GM23338 (cell line): ENCODE measurements around the gene SRRM2. TPM values are rescaled to one million over a fixed set of nuclear protein-coding genes. Genes with fewer than 3 reads are reported as not detected.

Experiments
- ATAC-seq: fragments of 200-7000 bp; cut with Tn5 transposase; 3 replicates; pipeline ENCODE4 v1.9.1; 2020
- DNase-seq: peaks from one replicate; pipeline ENCODE4 v3.0.0-alpha.2; 2015; ENCODE audit warnings: low spot score
- H2AFZ ChIP-seq: fragments of 200-600 bp; sonication (generic); 2 replicates; pipeline ENCODE4 v1.8.0; 2016; ENCODE audit warnings: antibody characterized with exemption, mild to moderate bottlenecking, moderate library complexity
- H3F3A ChIP-seq: fragments of 200-600 bp; sonication (generic); replicated peaks from 2 replicates; pipeline ENCODE4 v1.8.0; 2017; ENCODE audit warnings: antibody characterized with exemption, mixed run types, low read depth
- H3K27ac ChIP-seq: fragments of 200-600 bp; sonication (generic); 2 replicates; pipeline ENCODE4 v1.6.1; 2016; ENCODE audit warnings: low read depth
- H3K27me3 ChIP-seq: fragments of 200-600 bp; sonication (generic); 2 replicates; pipeline ENCODE4 v1.8.0; 2016; ENCODE audit warnings: mild to moderate bottlenecking, mixed run types, moderate library complexity; ENCODE audit not compliant: insufficient read depth
- H3K36me3 ChIP-seq: fragments of 200-600 bp; sonication (generic); 2 replicates; pipeline ENCODE4 v1.8.0; 2016; ENCODE audit warnings: mild to moderate bottlenecking; ENCODE audit not compliant: insufficient read depth
- H3K4me1 ChIP-seq: fragments of 200-600 bp; sonication (generic); 2 replicates; pipeline ENCODE4 v1.8.0; 2016; ENCODE audit warnings: mild to moderate bottlenecking, moderate library complexity; ENCODE audit not compliant: insufficient read depth
- H3K4me2 ChIP-seq: fragments of 200-600 bp; sonication (generic); 2 replicates; pipeline ENCODE4 v1.7.1; 2017; ENCODE audit warnings: mixed run types
- H3K4me3 ChIP-seq: fragments of 200-600 bp; sonication (generic); 2 replicates; pipeline ENCODE4 v1.6.1; 2016; ENCODE audit warnings: mixed run types
- H3K79me2 ChIP-seq: fragments of 200-600 bp; sonication (generic); replicated peaks from 2 replicates; pipeline ENCODE4 v1.8.0; 2017; ENCODE audit warnings: mild to moderate bottlenecking; ENCODE audit not compliant: insufficient read depth
- H3K9me2 ChIP-seq: fragments of 200-600 bp; sonication (generic); 2 replicates; pipeline ENCODE4 v1.8.0; 2017; ENCODE audit not compliant: insufficient read depth
- H4K20me1 ChIP-seq: fragments of 200-600 bp; sonication (generic); replicated peaks from 2 replicates; pipeline ENCODE4 v1.8.0; 2017; ENCODE audit warnings: mild to moderate bottlenecking; ENCODE audit not compliant: insufficient read depth
- H3K27ac Mint-ChIP-seq: 2 replicates; pipeline ENCODE4 v1.8.0; 2020; ENCODE audit warnings: inconsistent platforms, mild to moderate bottlenecking, moderate library complexity, mixed read lengths
- H3K27me3 Mint-ChIP-seq: 3 replicates; pipeline ENCODE4 v1.8.0; 2022; ENCODE audit warnings: low read depth, mild to moderate bottlenecking, moderate library complexity, mixed read lengths, inconsistent platforms; ENCODE audit not compliant: insufficient read depth, poor library complexity
- H3K36me3 Mint-ChIP-seq: 3 replicates; pipeline ENCODE4 v1.8.0; 2021; ENCODE audit warnings: low read depth, mild to moderate bottlenecking, inconsistent platforms, moderate library complexity, mixed read lengths
- H3K4me1 Mint-ChIP-seq: 3 replicates; pipeline ENCODE4 v1.8.0; 2020; ENCODE audit warnings: mild to moderate bottlenecking, inconsistent platforms, mixed read lengths
- H3K4me3 Mint-ChIP-seq: 3 replicates; pipeline ENCODE4 v1.8.0; 2021; ENCODE audit warnings: moderate library complexity, mild to moderate bottlenecking, inconsistent platforms, mixed read lengths
- H3K9me3 Mint-ChIP-seq: 3 replicates; pipeline ENCODE4 v1.8.0; 2020; ENCODE audit warnings: moderate library complexity, mild to moderate bottlenecking, inconsistent platforms, mixed read lengths
- CREB1 ChIP-seq: fragments of 250-450 bp; sonication (Bioruptor Pico); IDR thresholded peaks from 2 replicates; pipeline ENCODE4 v1.5.0; 2020; ENCODE audit warnings: low read depth, mild to moderate bottlenecking, moderate library complexity
- CTCF ChIP-seq, 2 experiments: fragments of 200-600 bp in 1 of 2; sonication (generic) in 1 of 2; conservative IDR thresholded peaks; 2 replicates each; pipeline versions ENCODE4 v1.5.1 to v1.6.1; 2016 to 2017; ENCODE audit warnings: antibody characterized with exemption in 2 of 2, low read depth in 2 of 2, mild to moderate bottlenecking in 2 of 2, moderate library complexity in 1 of 2
- ETS1 ChIP-seq: IDR thresholded peaks from 2 replicates; pipeline ENCODE4 v1.6.1; 2016; ENCODE audit warnings: antibody characterized with exemption
- EZH2 ChIP-seq: fragments of 200-600 bp; sonication (generic); IDR thresholded peaks from one replicate; pipeline ENCODE4 v1.8.0; 2017; ENCODE audit warnings: antibody characterized with exemption, mild to moderate bottlenecking, low read depth; ENCODE audit not compliant: unreplicated experiment
- EZH2phosphoT487 ChIP-seq: fragments of 200-600 bp; sonication (generic); IDR thresholded peaks from one replicate; pipeline ENCODE4 v1.8.1; 2018; ENCODE audit warnings: antibody characterized with exemption; ENCODE audit not compliant: unreplicated experiment
- JUNB ChIP-seq: IDR thresholded peaks from one replicate; pipeline ENCODE4 v1.6.1; 2016; ENCODE audit warnings: antibody characterized with exemption; ENCODE audit not compliant: unreplicated experiment
- NANOG ChIP-seq: IDR thresholded peaks from 2 replicates; pipeline ENCODE4 v1.6.1; 2016; ENCODE audit warnings: antibody characterized with exemption, borderline replicate concordance
- POLR2AphosphoS5 ChIP-seq: IDR thresholded peaks from 2 replicates; pipeline ENCODE4 v1.6.1; 2016; ENCODE audit warnings: antibody characterized with exemption, low read depth
- REST ChIP-seq: IDR thresholded peaks from one replicate; pipeline ENCODE4 v1.6.1; 2018; ENCODE audit warnings: antibody characterized with exemption; ENCODE audit not compliant: unreplicated experiment
- STAT1 ChIP-seq: IDR thresholded peaks from one replicate; pipeline ENCODE4 v1.6.1; 2016; ENCODE audit warnings: antibody characterized with exemption; ENCODE audit not compliant: unreplicated experiment
- ZNF114 ChIP-seq: fragments of 250-450 bp; sonication (Bioruptor Pico); IDR thresholded peaks from 2 replicates; pipeline ENCODE4 v1.5.0; 2020; ENCODE audit warnings: mild to moderate bottlenecking, moderate library complexity
- ZNF331 ChIP-seq: fragments of 250-450 bp; sonication (Bioruptor Pico); IDR thresholded peaks from 2 replicates; pipeline ENCODE4 v1.5.0; 2020; ENCODE audit warnings: low read depth, mild to moderate bottlenecking, moderate library complexity
- ZNF462 ChIP-seq: fragments of 250-450 bp; sonication (Bioruptor Pico); IDR thresholded peaks from 2 replicates; pipeline ENCODE4 v1.5.0; 2020; ENCODE audit warnings: mild to moderate bottlenecking, moderate library complexity
- polyA plus RNA-seq: library from polyadenylated mRNA; unstranded; fragments of >200 nt; fragmentation: Nextera tagmentation; extraction: Ambion mirVana; gene quantifications from 2 replicates; pipeline ENCODE4 v1.2.1, GENCODE V29; 2016
- total RNA-seq: library from RNA; depleted of rRNA; stranded (reverse); fragments of >200 nt; shearing (Covaris generic); gene quantifications from 2 replicates; pipeline ENCODE4 v1.2.3, GENCODE V29; 2014

Gene SRRM2
- total and polyA plus RNA-seq, 2 experiments from 2014 or later: 308 to 893 TPM

- Histone ChIP-seq H3K27ac (no peak overlapping the region), H4K20me1 (no peaks in the 10 kb centered on the region), H3K4me2 (no peak overlapping the region), H2AFZ (no peak overlapping the region), H3K4me3 (no peak overlapping the region), H3F3A (0 out of 2 replicates have a peak, but pooled peaks cover 3% of the 10 kb centered on the region), H3K36me3 (no peaks in the 10 kb centered on the region), H3K79me2 (no peaks in the 10 kb centered on the region), H3K4me1 (no peaks in the 10 kb centered on the region), H3K9me2 (no peaks in the 10 kb centered on the region), H3K27me3 (peaks cover 10% of the 10 kb centered on the region)
- DNase-seq: no peak
- H3K36me3 Mint-ChIP-seq: no peaks in the 10 kb centered on the region
- no peak overlapping the region for H3K4me3 Mint-ChIP-seq
- H3K4me1 Mint-ChIP-seq: peaks cover 3% of the 10 kb centered on the region; the same call in 2 of the 3 replicates
- TF ChIP-seq EZH2: no peak
- no peak for TF ChIP-seq ZNF462 (CRISPR knock-in tag)
- no peak for TF ChIP-seq STAT1
- no peak for TF ChIP-seq EZH2phosphoT487
- no peak for TF ChIP-seq ZNF331 (CRISPR knock-in tag)
- TF ChIP-seq CTCF (conservative IDR thresholded peaks at IDR 0.05; ENCODE audit: low read depth in 2 of 2): no peak
- no peak for TF ChIP-seq JUNB
- no peak for TF ChIP-seq POLR2AphosphoS5
- TF ChIP-seq CREB1: no peak
- no peak for TF ChIP-seq NANOG
- no peak for TF ChIP-seq REST
- TF ChIP-seq ETS1: no peak
- no peak for TF ChIP-seq ZNF114 (CRISPR knock-in tag)
- H3K27ac Mint-ChIP-seq: no peak overlapping the region
- no peak for ATAC-seq
- peaks cover 17% of the 10 kb centered on the region for H3K27me3 Mint-ChIP-seq
- H3K9me3 Mint-ChIP-seq: no peaks in the 10 kb centered on the region
Observed at GRCh38 chr16:2790631-2791030, 38.2 kb downstream of the SRRM2 start.
